ENCODE data around the gene CDH2.

Gene CDH2

DNA sequence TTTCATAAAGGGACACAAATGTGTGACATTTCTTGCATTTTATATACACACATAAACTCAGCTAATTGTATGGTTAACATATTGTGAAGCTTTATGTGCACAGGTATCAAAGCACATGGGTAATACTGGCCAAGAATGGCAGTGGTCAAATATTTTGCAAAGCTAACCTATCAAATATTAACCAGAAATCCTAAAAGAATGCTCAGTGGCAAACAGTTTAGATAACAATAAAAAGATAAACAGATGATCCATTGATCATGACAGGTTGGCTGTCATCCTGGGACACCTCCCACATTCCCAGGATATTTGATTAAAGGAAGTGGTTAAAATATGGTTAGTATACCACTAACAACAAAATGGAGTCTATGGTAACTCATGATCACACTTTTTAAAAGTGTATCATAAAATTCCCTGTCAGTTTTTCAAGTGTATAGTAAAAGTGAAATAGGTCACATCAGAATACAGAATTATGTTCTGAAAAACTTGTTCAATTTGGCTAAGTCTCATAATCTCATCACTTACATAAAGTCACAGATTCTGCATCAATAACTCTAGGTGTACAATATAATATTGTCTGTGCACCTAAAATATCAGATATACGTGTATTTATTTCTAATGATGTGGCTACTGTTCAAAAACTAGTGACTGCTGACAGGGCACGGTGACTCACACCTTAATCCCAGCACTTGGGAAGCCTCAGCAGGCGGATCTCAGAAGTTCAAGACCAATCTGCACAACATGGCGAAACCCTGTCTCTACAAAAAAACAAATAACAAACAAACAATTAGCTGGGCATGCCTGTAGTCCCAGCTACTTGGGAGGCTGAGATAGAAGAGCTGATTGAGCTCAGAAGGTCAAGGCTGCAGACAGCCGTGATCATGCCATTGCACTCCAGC is 48.9 kb downstream of the CDH2 start:
- no peak overlapping the region for H3K4me3 ChIP-seq (ENCODE audit: low read length)
- TF ChIP-seq, protein P1, sequence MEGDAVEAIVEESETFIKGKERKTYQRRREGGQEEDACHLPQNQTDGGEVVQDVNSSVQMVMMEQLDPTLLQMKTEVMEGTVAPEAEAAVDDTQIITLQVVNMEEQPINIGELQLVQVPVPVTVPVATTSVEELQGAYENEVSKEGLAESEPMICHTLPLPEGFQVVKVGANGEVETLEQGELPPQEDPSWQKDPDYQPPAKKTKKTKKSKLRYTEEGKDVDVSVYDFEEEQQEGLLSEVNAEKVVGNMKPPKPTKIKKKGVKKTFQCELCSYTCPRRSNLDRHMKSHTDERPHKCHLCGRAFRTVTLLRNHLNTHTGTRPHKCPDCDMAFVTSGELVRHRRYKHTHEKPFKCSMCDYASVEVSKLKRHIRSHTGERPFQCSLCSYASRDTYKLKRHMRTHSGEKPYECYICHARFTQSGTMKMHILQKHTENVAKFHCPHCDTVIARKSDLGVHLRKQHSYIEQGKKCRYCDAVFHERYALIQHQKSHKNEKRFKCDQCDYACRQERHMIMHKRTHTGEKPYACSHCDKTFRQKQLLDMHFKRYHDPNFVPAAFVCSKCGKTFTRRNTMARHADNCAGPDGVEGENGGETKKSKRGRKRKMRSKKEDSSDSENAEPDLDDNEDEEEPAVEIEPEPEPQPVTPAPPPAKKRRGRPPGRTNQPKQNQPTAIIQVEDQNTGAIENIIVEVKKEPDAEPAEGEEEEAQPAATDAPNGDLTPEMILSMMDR (conservative IDR thresholded peaks at IDR 0.05; ENCODE audit: low read depth, low read length): no peak
- DNase-seq (ENCODE audit: low read depth): no peak

DNA sequence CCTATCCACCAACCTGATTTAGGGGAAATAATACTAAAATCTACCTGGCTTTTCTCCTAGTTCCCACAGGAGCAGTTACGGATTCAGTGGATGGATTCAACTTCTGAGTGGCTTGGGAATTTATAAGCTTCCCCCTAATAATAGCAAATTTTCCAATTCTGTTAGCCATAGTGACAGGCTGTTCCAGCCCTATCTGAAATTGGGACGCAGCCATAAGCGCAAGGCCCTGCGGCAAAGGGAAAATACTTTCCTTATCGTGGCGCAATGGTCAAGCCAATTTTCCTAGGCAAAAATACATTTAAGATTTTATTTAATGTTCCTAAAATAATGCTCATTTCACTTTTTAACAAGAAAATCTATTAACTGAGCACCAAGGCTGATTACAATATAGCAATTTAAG is 49.7 kb downstream of the CDH2 start:
- TF ChIP-seq, protein P1 (conservative IDR thresholded peaks at IDR 0.05; ENCODE audit: low read depth, low read length): no peak
- H3K4me3 ChIP-seq (ENCODE audit: low read length): no peak overlapping the region
- DNase-seq (ENCODE audit: low read depth): no peak

DNA sequence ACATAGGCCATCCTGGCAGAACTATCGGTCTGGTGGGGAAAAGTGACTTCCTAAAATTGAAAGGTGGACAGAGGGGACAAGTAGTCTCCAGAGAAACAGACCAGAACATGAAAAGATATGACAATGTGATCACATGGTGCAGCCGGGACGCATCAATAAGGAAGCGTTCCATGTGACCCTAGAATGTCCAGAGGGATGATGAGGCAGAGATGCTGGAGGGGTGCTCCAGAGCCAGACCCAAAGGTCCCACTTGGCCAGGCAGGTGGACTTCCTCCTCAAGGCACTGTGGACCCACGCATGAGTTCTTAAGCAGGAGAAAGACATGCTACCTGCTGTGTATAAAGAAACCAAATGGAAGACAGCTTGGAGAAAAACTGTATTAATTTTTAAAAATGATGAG is 50.2 kb downstream of the CDH2 start:
- H3K4me3 ChIP-seq (ENCODE audit: low read length): no peak overlapping the region
- no peak for DNase-seq (ENCODE audit: low read depth)
- TF ChIP-seq, protein P1 (conservative IDR thresholded peaks at IDR 0.05; ENCODE audit: low read depth, low read length): no peak

DNA sequence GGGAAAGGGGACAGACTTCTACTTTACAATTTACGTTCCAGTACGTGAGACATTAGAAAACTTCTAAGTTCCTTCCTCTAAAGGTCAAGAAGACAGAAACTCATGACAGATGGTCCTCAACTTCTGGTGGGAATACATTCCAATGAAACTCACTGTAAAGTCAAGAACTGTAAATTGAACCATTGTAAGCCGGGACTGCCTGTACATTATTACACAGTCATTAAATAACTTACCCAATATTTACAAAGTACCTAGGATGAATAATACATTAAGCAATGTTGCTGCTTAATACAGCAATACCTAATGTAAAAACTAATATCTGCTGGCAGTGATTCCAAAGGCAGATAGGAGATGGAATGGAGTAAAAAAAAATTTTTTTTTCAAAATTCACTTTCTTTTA is 51.9 kb downstream of the CDH2 start:
- H3K4me3 ChIP-seq (ENCODE audit: low read length): no peak overlapping the region
- TF ChIP-seq, protein P1 (conservative IDR thresholded peaks at IDR 0.05; ENCODE audit: low read depth, low read length): no peak
- no peak for DNase-seq (ENCODE audit: low read depth)

DNA sequence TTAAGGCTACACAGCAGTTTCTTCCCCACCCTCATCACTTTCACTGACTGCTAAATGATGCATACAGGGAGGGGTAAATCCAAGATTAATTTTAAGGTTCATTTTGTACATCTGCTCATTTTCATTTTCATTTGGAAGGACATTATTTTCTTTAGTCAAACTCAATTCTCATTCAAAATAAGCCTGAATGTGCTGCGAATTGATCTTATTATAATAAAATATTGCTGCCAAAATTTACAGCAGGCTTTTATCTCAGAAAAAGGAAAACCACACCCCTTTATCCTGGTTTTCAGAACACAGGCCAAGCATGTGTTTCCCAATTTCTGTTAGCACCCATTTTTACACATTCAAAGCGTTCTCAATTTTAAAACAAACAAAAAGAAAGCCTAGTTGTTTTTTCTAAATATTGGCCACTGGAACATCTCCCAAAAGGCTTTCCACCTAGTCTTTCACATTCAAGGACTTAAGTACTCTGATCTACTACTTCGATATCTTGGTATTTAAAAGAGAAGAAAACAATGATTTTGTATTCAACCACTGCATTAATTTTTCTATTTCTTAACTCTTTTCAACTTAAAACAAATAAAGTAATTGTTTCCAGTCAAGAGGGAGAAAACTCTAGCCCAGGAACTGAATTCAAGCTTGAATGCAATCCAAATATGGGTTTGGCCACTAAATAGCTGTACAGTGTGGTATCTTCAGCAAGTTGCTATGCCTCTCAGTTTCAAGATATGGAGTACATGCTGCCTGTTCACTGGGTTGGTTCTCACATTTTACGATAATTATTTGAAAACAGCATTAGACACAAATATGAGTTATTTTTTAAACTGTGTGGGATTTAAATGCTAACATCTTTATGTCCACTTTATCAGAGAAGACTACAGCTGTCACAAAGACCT is 52.5 kb downstream of the CDH2 start:
- TF ChIP-seq, protein P1 (conservative IDR thresholded peaks at IDR 0.05; ENCODE audit: low read depth, low read length): no peak
- no peak for DNase-seq (ENCODE audit: low read depth)
- H3K4me3 ChIP-seq (ENCODE audit: low read length): no peak overlapping the region

DNA sequence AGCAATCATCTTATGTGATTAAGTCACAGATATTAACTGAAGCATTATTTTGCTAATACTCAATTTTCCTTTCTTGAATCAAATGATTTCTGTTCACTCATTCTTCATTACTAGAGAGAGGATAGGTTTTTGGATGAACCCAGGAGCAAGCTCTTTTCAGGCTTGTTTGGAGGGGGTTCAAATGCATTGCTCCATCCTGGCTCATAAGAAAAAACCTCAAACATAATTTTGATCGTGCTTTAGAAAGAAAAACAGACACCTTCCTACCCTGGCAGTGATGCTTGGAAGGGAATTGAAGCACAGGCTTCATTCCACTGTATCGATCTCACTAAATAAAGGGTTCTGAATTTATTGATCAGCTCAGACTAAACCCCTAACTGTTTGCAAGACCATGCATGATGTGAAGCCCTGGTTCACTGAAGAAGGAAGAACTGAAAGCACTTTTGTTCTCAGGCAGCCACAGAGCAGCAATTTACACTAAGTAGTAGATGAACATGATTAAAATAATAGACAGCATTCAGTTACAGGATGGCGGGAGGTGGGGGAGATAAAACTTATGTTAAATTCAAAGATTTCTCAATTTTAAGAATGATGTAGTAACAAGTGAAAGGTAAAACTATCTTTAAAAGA is 53.4 kb downstream of the CDH2 start:
- DNase-seq (ENCODE audit: low read depth): no peak
- H3K4me3 ChIP-seq (ENCODE audit: low read length): no peak overlapping the region
- TF ChIP-seq, protein P1 (conservative IDR thresholded peaks at IDR 0.05; ENCODE audit: low read depth, low read length): no peak
